Lower lobe of right lung (tissue), 2 donors: ENCODE results near the gene GPC3. TPM values are rescaled to one million over a fixed set of nuclear protein-coding genes. Genes with fewer than 3 reads are reported as not detected.

Experiments used
- ATAC-seq, 2 donors: fragments of 200-7000 bp; cut with Tn5 transposase; one replicate each; pipeline ENCODE4 v1.9.1; 2020 to 2022; ENCODE audit warnings: mild to moderate bottlenecking in 2 of 2, moderate library complexity in 2 of 2
- DNase-seq: peaks from one replicate; pipeline ENCODE4 v3.0.0-alpha.2; 2020
- H3K27ac ChIP-seq: fragments of 200-600 bp; one replicate; pipeline ENCODE4 v1.8.0; 2022
- H3K27me3 ChIP-seq: fragments of 200-600 bp; one replicate; pipeline ENCODE4 v1.8.0; 2022; ENCODE audit warnings: low read depth
- H3K36me3 ChIP-seq: fragments of 200-600 bp; one replicate; pipeline ENCODE4 v1.8.0; 2022; ENCODE audit warnings: mild to moderate bottlenecking
- H3K4me1 ChIP-seq: fragments of 200-600 bp; one replicate; pipeline ENCODE4 v1.8.0; 2022
- H3K4me3 ChIP-seq: fragments of 200-600 bp; one replicate; pipeline ENCODE4 v1.8.0; 2022; ENCODE audit warnings: mild to moderate bottlenecking
- H3K9me3 ChIP-seq: fragments of 200-600 bp; one replicate; pipeline ENCODE4 v1.8.0; 2022
- CTCF ChIP-seq: fragments of 200-600 bp; IDR thresholded peaks from one replicate; pipeline ENCODE4 v1.8.0; 2022; ENCODE audit warnings: antibody characterized with exemption, mild to moderate bottlenecking
- intact Hi-C: fragments of 100-400 bp; cut with DNase I; formaldehyde crosslinking; loops from one replicate; pipeline ENCODE4 v1.11.0; 2022
- total RNA-seq: library from RNA; stranded (reverse); fragmentation: NEBNext Ultra II Directional; extraction: Animal tissue kit (Norgen Biotek cat#: 25700); gene quantifications from one replicate; pipeline ENCODE4 v1.2.1, GENCODE V29; 2021
- donor health status: DM: no; HTN: yes; CAD: no; lungs with severe emphysema.

The GPC3 gene
- total RNA-seq, 1 donor from 2014 or later: 50.2 TPM

- no peak overlapping the region for H3K4me3 ChIP-seq
- ATAC-seq (no peak), DNase-seq (no peak)
- no peak overlapping the region for H3K27ac ChIP-seq
- no peaks in the 10 kb centered on the region for H3K9me3 ChIP-seq
- H3K27me3 ChIP-seq: no peaks in the 10 kb centered on the region
- TF ChIP-seq CTCF: no peak
- H3K4me1 ChIP-seq: no peaks in the 10 kb centered on the region
- intact Hi-C loops: no loop called here
- no peaks in the 10 kb centered on the region for H3K36me3 ChIP-seq
Observed at GRCh38 chrX:133864236-133864635, 121.2 kb downstream of the GPC3 start.

GRCh38 chrX:133859860-133860259 is 125.5 kb downstream of the GPC3 start:
- H3K4me1 ChIP-seq: no peaks in the 10 kb centered on the region
- no peak for TF ChIP-seq CTCF
- H3K27ac ChIP-seq: no peak overlapping the region
- DNase-seq (no peak), ATAC-seq (no peak)
- no peaks in the 10 kb centered on the region for H3K27me3 ChIP-seq
- H3K4me3 ChIP-seq: no peak overlapping the region
- no peaks in the 10 kb centered on the region for H3K9me3 ChIP-seq
- H3K36me3 ChIP-seq: no peaks in the 10 kb centered on the region
- intact Hi-C loops: no loop called here

- H3K9me3 ChIP-seq: no peaks in the 10 kb centered on the region
- intact Hi-C loops: no loop called here
- H3K36me3 ChIP-seq: no peaks in the 10 kb centered on the region
- DNase-seq (no peak), ATAC-seq (no peak)
- H3K4me1 ChIP-seq: no peaks in the 10 kb centered on the region
- no peak overlapping the region for H3K4me3 ChIP-seq
- TF ChIP-seq CTCF: no peak
- no peaks in the 10 kb centered on the region for H3K27me3 ChIP-seq
- H3K27ac ChIP-seq: no peak overlapping the region
Observed at GRCh38 chrX:133859336-133859735, 126.1 kb downstream of the GPC3 start.

- Histone ChIP-seq H3K36me3 (no peaks in the 10 kb centered on the region), H3K9me3 (no peaks in the 10 kb centered on the region), H3K27me3 (no peaks in the 10 kb centered on the region), H3K4me1 (no peaks in the 10 kb centered on the region), H3K4me3 (no peak overlapping the region), H3K27ac (no peak overlapping the region)
- ATAC-seq (no peak), DNase-seq (no peak)
- intact Hi-C loops: no loop called here
- no peak for TF ChIP-seq CTCF
Observed at GRCh38 chrX:133857640-133858269, 127.6 kb downstream of the GPC3 start.

- no peak for TF ChIP-seq CTCF
- Histone ChIP-seq H3K4me3 (no peak overlapping the region), H3K27ac (no peak overlapping the region), H3K36me3 (no peaks in the 10 kb centered on the region), H3K27me3 (no peaks in the 10 kb centered on the region), H3K9me3 (no peaks in the 10 kb centered on the region), H3K4me1 (no peaks in the 10 kb centered on the region)
- ATAC-seq (no peak), DNase-seq (no peak)
- intact Hi-C loops: no loop called here
Observed at GRCh38 chrX:133856819-133857218, 128.6 kb downstream of the GPC3 start.
